ENCODE results near the gene ROBO1. TPM values are rescaled to one million over a fixed set of nuclear protein-coding genes. Genes with fewer than 3 reads are reported as not detected.

ROBO1 gene
- total RNA-seq, 4 donors from 2014 or later: 12.3 to 112 (median 27.1) TPM

DNA sequence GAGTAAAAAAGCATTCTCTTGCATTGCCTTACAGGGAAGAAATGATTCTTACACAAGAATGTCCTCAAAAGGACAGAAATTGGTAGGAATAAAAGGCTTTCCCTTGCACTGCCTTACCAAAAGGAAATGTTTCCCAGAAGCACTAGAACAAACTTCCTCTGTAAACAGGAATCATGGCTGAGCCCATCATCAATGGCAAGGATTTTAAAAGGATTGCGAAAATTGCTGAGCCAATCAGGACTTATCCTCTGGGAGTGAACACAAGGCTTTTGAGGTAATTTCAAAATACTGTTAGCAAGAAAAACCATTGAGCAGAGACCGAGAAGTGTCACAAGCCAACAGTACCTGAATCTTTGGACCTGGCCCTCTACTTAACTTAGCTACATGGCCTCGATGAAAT, 897.3 kb downstream of the ROBO1 start:
- TF ChIP-seq POLR2A (IDR thresholded peaks at IDR 0.05) (no peak), CTCF (IDR thresholded peaks at IDR 0.05) (no peak)
- no peaks in the 10 kb centered on the region for H3K27me3 ChIP-seq
- no peaks in the 10 kb centered on the region for H3K4me1 ChIP-seq
- intact Hi-C loops (cut with DNase I; ENCODE audit: low total_unique reads): no loop called here
- H3K9me3 ChIP-seq: no peaks in the 10 kb centered on the region
- H3K36me3 ChIP-seq: no peaks in the 10 kb centered on the region
- H3K4me3 ChIP-seq: no peak overlapping the region
- DNase-seq: no peak
- no peak overlapping the region for H3K27ac ChIP-seq

DNA sequence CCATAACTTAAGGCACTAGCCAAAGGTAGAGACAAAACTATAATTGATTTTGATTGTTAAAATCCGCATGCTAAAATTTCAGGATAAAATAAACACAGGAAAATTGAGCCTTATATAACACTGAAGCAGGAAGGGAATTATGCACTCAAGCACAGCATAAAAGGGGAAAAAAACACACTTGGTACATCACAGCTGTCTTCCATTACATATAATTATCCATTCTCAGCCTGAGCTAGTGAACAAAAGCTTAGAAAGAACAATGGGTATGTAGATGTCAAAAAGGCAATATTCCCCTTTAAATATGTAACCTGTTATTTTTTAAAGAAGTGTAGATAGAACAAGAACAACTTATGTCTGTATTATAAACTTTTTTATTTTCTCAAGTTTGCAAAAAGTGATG, 899.2 kb downstream of the ROBO1 start:
- Histone ChIP-seq H3K4me1 (no peaks in the 10 kb centered on the region), H3K36me3 (no peaks in the 10 kb centered on the region), H3K4me3 (no peak overlapping the region), H3K27ac (no peak overlapping the region), H3K27me3 (no peaks in the 10 kb centered on the region), H3K9me3 (no peaks in the 10 kb centered on the region)
- intact Hi-C loops (cut with DNase I; ENCODE audit: low total_unique reads): no loop called here
- no peak for TF ChIP-seq POLR2A (IDR thresholded peaks at IDR 0.05)
- no peak for TF ChIP-seq CTCF (IDR thresholded peaks at IDR 0.05)
- no peak for DNase-seq

- no peak for DNase-seq
- Histone ChIP-seq H3K36me3 (no peaks in the 10 kb centered on the region), H3K9me3 (no peaks in the 10 kb centered on the region), H3K4me1 (no peaks in the 10 kb centered on the region), H3K27ac (no peak overlapping the region), H3K27me3 (no peaks in the 10 kb centered on the region), H3K4me3 (no peak overlapping the region)
- intact Hi-C loops (cut with DNase I; ENCODE audit: low total_unique reads): no loop called here
- TF ChIP-seq CTCF (IDR thresholded peaks at IDR 0.05): no peak
- no peak for TF ChIP-seq POLR2A (IDR thresholded peaks at IDR 0.05)
These were observed 900.1 kb downstream of the ROBO1 start for GRCh38 chr3:78867409-78868372.

GRCh38 chr3:78863306-78864203, 904.2 kb downstream of the ROBO1 start:
- Histone ChIP-seq H3K27me3 (no peaks in the 10 kb centered on the region), H3K27ac (no peak overlapping the region), H3K9me3 (no peaks in the 10 kb centered on the region), H3K4me1 (no peaks in the 10 kb centered on the region), H3K36me3 (no peaks in the 10 kb centered on the region), H3K4me3 (no peak overlapping the region)
- no peak for TF ChIP-seq CTCF (IDR thresholded peaks at IDR 0.05)
- no peak for TF ChIP-seq POLR2A (IDR thresholded peaks at IDR 0.05)
- intact Hi-C loops (cut with DNase I; ENCODE audit: low total_unique reads): no loop called here
- no peak for DNase-seq
